Superior temporal gyrus (tissue), 1 donor: Measurements from ENCODE around the gene ZNF555.

Source experiments
- DNase-seq: peaks from one replicate; pipeline ENCODE4 v3.0.0-alpha.2; 2016; ENCODE audit errors: extremely low spot score

ZNF555 gene

DNA sequence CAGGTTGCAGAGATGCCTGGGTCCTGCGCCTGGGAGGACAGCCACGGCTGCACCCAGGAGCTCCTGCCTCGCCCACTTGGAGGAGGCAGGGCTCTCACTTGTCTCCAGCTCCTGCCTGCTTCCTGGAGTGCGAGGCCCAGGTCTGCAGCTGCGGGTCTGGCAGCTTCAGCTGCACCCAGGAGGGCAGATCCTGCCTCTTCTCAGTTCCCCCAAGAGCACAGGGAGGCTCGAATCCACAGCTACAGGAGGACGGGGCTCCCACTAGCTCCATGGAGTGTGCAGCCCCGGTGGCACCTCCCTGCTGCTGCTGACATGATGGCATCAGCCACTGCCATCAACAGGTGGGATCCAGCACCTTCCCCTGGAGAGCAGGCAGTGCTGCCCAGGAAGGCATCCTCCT, 17.1 kb upstream of the ZNF555 start:
- no peak for DNase-seq

- DNase-seq = no peak
These were observed 14.3 kb upstream of the ZNF555 start for GRCh38 chr19:2827022-2827421.

GRCh38 chr19:2827840-2828489, 13.3 kb upstream of the ZNF555 start:
- DNase-seq = no peak

DNA sequence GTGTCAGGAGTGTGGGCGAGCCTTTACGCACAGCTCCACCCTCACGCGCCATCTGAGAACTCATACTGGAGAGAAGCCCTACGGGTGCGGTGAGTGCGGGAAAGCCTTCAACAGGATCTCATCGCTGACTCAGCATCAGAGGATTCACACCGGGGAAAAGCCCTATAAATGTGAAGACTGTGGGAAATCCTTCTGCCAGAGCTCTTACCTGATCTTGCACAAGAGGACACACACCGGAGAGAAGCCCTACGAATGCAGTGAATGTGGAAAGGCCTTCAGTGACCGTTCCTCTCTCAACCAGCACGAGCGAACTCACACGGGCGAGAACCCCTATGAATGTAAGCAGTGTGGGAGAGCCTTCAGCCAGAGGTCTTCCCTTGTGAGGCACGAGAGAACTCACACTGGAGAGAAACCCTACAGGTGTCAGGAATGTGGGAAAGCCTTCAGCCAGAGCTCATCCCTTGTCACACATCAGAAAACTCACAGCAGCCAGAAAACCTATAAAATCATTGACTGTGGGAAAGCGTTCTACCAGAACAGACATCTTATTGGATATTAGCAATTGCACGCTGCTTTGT, 6.9 kb upstream of the ZNF555 start:
- no peak for DNase-seq

DNA sequence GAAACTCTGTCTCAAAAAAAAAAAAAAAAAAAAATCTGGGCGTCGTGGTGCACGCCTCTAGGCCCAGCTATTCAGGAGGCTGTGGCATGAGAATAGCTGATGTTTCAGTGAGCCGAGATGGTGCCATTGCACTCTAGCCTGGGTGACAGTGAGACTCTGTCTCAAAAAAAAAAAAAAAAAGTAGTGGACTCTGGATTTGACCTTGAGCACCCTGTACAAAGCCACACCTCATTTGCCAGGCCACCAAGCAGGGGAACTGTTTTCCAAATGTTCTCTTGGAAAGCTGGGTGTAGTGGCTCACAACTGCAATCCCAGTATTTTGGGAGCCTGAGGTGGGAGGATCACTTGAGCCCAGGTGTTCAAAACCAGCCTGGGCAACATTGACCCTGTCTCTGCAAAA, 3.8 kb upstream of the ZNF555 start:
- no peak for DNase-seq

GRCh38 chr19:2841855-2842574, 740 bp downstream of the ZNF555 start:
- no peak for DNase-seq

GRCh38 chr19:2845107-2845506, 3.8 kb downstream of the ZNF555 start:
- no peak for DNase-seq

DNA sequence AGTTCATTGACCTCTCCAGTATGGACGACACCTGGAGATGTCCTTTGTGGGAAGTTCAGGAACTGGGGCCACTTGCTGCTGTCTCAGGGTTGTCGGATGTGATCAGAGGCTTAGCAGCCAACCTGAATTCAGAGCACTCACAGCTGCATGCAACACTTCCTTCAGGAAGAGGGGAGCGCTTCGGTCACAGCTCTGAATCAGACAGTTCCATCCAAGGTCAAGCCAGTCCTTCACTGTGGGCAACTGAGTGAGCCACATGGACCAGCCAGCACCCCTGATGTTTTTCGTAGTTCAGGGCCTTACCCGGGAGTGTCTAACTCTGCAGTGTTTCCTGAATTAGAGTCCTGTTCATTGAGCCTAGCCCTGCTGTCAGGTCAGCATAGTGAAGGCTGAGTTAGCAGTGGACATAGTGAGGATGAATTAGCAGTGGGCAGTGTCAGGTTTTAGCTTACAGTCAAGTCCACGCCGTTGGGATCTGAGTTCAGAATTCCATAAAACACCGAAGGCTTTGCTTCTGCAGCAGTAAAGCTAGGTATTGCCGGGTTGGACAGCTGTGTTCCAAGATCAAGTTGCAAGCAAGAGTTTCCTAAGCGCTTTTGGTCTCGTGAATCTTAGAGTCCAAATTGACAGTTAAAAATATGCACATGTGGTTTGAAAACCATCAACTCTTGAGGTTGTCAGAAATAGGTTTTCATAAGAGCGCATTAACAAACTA, 5.1 kb downstream of the ZNF555 start:
- DNase-seq = no peak

DNA sequence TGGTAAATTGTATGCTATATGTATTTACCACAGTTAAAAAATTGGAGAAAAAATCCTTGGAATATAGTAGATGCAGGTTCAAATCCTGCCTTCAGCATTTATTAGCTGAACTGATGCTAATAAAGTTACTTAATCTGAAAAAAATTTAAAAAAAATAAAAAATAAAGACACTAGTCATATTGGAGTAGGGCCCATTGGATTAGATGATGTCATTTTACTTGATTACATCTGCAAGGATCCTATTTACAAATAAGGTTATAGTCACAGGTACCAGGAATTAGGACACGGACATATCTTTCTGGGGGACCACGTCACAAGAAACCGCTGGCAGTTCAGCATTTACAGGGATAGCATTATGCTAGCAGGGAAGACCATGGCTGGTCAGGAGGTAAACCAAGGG, 6.2 kb downstream of the ZNF555 start:
- DNase-seq = no peak

GRCh38 chr19:2848616-2849015, 7.3 kb downstream of the ZNF555 start:
- DNase-seq = no peak

- no peak for DNase-seq
These were observed 9.1 kb downstream of the ZNF555 start for GRCh38 chr19:2850256-2850925.

GRCh38 chr19:2852598-2852997, 11.3 kb downstream of the ZNF555 start:
- no peak for DNase-seq

DNA sequence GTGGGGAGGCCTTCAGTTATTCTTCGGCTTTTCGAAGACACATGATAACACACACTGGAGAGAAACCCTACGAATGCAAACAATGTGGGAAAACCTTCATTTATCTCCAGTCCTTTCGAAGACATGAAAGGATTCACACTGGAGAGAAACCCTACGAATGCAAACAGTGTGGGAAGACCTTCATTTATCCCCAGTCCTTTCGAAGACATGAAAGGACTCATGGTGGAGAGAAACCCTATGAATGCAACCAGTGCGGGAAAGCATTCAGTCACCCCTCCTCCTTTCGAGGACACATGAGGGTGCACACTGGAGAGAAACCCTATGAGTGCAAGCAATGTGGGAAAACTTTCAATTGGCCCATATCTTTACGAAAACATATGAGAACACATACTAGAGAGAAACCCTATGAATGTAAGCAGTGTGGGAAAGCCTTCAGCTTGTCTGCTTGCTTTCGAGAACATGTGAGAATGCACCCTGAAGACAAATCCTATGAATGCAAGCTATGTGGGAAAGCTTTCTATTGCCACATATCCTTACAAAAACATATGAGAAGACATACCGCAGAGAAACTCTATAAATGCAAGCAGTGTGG, 11.8 kb downstream of the ZNF555 start:
- DNase-seq = no peak

DNA sequence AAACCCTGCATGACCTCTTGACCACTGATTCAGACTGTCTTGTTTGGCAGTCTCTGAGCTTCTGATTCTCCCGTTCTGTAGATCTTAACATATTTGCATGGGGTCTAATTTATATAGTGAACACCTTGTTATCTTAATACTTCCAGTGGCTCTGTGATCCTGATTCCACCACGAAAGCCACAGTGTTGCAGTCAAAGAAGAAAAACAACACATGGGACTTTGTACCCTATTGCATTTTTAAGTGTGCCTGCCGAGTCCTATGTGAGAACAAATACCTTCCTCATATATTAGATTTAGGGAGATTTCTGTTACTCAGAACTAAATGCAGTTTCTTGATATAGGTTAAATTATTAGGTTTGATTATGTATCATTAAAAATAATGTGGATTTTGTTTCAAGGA, 13.6 kb downstream of the ZNF555 start:
- DNase-seq = no peak

DNA sequence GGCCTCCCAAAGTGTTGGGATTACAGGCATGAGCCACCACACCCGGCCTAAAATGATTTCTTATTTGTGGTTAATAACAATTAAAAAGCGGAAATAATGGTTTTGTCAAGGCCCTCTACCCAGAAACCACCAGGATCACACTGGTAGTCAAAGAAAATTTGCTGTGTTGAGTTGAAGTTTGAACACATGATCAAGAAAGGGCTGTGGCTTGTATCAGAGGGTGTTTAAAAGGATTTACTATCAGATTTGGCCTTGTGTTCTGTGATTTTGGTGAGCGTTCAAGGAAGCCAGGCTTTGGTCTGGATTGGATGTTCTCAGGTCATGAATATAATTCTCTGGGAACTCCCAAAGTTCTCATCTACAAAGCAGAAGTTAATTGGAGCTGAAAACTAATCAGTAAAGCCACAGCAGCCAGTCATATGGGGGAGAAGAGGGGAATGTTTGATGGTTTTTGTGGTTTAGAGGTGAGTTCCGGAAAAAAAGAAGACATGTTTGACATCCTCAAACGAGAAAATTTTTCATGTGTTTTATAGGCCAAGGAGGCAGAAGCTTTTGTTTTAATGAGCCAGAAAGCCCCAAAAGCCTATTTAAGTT, 15.3 kb downstream of the ZNF555 start:
- DNase-seq = no peak

DNA sequence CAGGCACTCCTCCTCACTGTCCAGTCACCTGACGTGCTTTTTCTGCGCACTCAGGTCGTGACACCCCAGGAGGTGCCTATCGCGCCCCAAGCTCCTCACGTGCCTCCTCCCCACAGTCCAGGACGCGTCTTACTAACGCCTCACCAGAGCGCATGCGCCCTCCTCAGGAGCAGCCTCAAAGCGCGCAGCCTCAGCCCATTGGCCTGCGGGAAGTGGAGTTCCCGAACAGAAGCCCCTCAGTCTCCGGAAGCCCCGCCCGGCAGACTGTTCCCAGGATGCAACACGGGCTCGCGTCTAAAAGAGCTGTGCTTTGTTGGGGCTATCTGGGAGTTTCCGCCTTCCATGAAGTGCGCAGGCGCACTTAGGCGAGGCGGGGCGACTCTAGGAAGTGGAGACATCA, 17.6 kb downstream of the ZNF555 start:
- no peak for DNase-seq

DNA sequence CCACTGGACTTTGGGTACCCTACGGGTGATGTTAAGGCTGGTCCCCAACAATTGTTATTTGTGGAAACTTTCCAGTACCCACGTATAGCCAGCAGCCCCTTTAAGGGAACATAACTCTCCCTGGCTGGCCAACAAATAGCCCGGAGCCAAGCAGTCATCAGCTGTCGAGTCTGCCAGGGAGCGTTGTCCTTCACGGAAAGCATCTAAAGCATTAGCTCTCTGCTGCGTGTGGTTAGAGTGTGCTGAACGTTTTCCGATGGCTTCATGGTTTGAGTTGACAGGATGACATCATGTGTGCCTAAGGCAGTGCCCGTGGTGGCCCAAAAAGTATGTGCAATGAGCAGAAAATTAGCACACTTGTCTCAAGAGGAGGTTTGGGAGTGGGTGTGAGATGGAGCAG, 22.5 kb downstream of the ZNF555 start:
- DNase-seq = no peak

DNA sequence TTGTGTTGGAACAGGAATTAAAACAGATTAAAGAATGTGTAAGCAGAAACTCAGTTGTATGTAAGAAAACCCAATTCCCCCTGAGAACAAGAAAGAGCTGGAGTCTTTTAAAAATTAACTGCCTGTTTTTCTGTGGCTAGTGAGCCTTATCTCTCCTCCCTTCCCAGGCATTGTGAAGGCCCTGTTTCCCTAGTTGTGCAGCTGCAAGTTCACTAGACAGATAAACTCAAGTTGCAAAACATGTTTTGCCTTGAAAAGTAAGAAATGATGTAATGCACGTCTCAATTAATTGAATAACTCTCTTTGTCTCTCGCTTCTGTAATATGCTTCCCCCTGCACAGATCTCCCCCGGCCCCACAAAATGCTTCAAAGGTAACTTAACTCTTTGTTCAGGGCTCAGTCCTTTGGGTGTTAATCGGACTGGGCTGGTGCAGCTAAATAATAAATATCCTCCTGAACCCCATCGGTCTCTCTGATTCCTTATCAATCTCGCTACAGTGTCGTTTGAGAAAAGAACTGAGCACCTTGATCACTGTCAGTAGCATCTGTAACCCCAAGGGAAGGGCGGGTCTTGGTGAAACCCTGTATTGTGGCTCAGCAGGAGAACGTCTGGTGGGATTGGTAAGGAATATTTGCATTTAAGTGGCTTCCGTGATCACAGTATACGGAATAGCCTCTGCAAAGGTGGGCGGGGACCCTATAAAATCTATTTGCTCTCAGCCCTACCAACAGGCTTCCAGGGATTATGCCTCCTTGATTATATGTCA, 24.2 kb downstream of the ZNF555 start:
- no peak for DNase-seq

DNA sequence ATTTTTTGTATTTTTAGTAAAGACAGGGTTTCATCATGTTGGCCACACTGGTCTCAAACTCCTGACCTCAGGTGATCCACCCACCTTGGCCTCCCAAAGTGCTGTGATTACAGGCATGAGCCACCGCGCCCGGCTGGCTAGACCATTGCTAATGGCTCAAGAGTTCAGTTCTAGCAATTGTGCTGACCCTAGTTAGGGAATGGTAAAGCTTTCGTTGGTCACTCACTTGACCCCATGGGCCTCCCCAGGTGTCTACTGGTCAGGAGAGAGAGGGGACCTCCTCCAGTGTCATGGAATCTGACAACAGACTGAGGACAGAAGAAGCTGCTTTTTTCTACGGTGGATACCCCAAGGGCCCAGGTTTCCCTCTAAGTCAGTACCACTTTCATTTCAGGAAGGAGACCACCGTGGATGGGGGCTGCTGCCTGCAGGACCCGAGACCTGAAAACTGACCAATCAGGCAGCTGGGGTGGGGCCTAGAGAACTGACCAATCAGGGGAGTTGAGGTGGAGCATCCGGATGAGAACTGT, 25.3 kb downstream of the ZNF555 start:
- DNase-seq = no peak
